PC-9 (cell line): Measurements from ENCODE around the gene AHI1. TPM values are rescaled to one million over a fixed set of nuclear protein-coding genes. Genes with fewer than 3 reads are reported as not detected.
"Not testable (repeated sequence)": the region's sequence is repeated elsewhere in the genome, so short reads cannot be mapped to it uniquely, and the experiment has no call there.

ENCODE experiments used
- BruUV-seq: library from RNA; stranded (reverse); fragments of 400-500 nt; replicated peaks from 2 replicates; lab custom pipeline; 2021; lab: Mats Ljungman, UMichigan
- CTCF ChIA-PET: fragments of 300-600 bp; sonication (Branson Sonifier 250); formaldehyde crosslinking; loops from one replicate; lab custom pipeline; 2022; ENCODE audit warnings: antibody characterized with exemption; lab: Charles Lee
- POLR2A ChIA-PET: fragments of 300-600 bp; sonication (Branson Sonifier 250); formaldehyde crosslinking; loops from one replicate; lab custom pipeline; 2022; ENCODE audit warnings: antibody characterized with exemption; ENCODE audit not compliant: unreplicated experiment; lab: Charles Lee
- DNase-seq, 2 experiments: peaks; one replicate each; pipeline versions ENCODE4 v3.0.0 to v3.0.0-alpha.2; 2015 to 2022; ENCODE audit warnings: mixed read lengths in 1 of 2
- H2AFZ ChIP-seq: fragments of 200-600 bp; sonication (generic); 2 replicates; pipeline ENCODE4 v1.8.1; 2017; ENCODE audit warnings: antibody characterized with exemption
- H3F3A ChIP-seq: fragments of 200-600 bp; sonication (generic); 2 replicates; pipeline ENCODE4 v1.8.1; 2017; ENCODE audit warnings: antibody characterized with exemption, mild to moderate bottlenecking, low read depth; ENCODE audit not compliant: insufficient read depth
- H3K27ac ChIP-seq: fragments of 200-600 bp; sonication (generic); 2 replicates; pipeline ENCODE4 v1.6.1; 2016; ENCODE audit warnings: mixed run types
- H3K27me3 ChIP-seq: fragments of 200-600 bp; sonication (generic); 2 replicates; pipeline ENCODE4 v1.6.1; 2016; ENCODE audit warnings: low read depth, mixed run types; ENCODE audit not compliant: insufficient read depth
- H3K36me3 ChIP-seq: fragments of 200-600 bp; sonication (generic); 2 replicates; pipeline ENCODE4 v1.6.1; 2016; ENCODE audit warnings: low read depth, mixed run types
- H3K4me1 ChIP-seq: fragments of 200-600 bp; sonication (generic); replicated peaks from 2 replicates; pipeline ENCODE4 v1.6.1; 2016; ENCODE audit warnings: mixed run types; ENCODE audit not compliant: insufficient read depth
- H3K4me2 ChIP-seq: fragments of 200-600 bp; sonication (generic); 2 replicates; pipeline ENCODE4 v1.6.1; 2017; ENCODE audit warnings: mixed run types
- H3K4me3 ChIP-seq: fragments of 200-600 bp; sonication (generic); 2 replicates; pipeline ENCODE4 v1.6.1; 2016; ENCODE audit warnings: mixed run types
- H3K79me2 ChIP-seq: fragments of 200-600 bp; sonication (generic); 2 replicates; pipeline ENCODE4 v1.6.1; 2017; ENCODE audit warnings: low read depth, mixed run types
- H3K9me2 ChIP-seq: fragments of 200-600 bp; sonication (generic); 2 replicates; pipeline ENCODE4 v1.8.1; 2017; ENCODE audit warnings: mild to moderate bottlenecking; ENCODE audit not compliant: insufficient read depth
- H3K9me3 ChIP-seq: fragments of 200-600 bp; sonication (generic); 2 replicates; pipeline ENCODE4 v1.8.1; 2016; ENCODE audit warnings: low read depth; ENCODE audit not compliant: insufficient read depth
- H4K20me1 ChIP-seq: fragments of 200-600 bp; sonication (generic); 2 replicates; pipeline ENCODE4 v1.8.1; 2017; ENCODE audit not compliant: insufficient read depth
- EZH2 ChIP-seq: fragments of 200-600 bp; sonication (generic); IDR thresholded peaks from 2 replicates; pipeline ENCODE4 v1.8.0; 2017; ENCODE audit warnings: antibody characterized with exemption, low read depth
- intact Hi-C: fragments of 100-400 bp; cut with micrococcal nuclease; formaldehyde crosslinking; loops from one replicate; pipeline ENCODE4 v1.10.0; 2022; ENCODE audit not compliant: unreplicated experiment
- total RNA-seq: library from RNA; stranded (reverse); gene quantifications from 2 replicates; pipeline ENCODE4 v1.2.3, GENCODE V29; 2021
- TF ChIP-seq, protein P1 (sequence below): fragments of 200-600 bp; sonication (generic); conservative IDR thresholded peaks from 2 replicates; pipeline ENCODE4 v1.6.1; 2017; ENCODE audit warnings: mixed run types, antibody characterized with exemption, mild to moderate bottlenecking, moderate library complexity

Gene AHI1
- total RNA-seq, 1 experiment from 2014 or later: 19.9 TPM

DNA sequence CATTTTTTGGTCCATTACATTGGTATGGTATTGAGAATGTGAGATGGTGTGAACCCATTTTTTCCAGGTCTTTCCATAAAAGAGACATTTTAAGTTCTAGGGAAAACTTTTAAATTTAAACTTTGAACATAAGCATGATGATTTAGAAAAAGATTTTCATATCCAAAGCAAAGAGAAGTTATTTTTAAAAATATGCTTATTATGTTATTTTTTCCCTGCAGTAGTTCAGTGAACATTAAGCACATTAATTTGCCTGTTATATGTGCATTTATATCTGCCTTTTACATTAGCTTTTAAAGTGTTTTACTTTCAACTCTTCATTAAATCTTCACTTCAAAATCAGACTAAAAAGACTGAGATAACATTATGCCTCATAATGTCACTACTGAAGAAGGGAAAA is 116.7 kb downstream of the AHI1 start:
- Histone ChIP-seq H3K4me2 (no peak overlapping the region), H3K9me2 (no peaks in the 10 kb centered on the region), H3K4me3 (no peak overlapping the region), H3K9me3 (no peaks in the 10 kb centered on the region), H2AFZ (no peak overlapping the region), H3K27ac (no peak overlapping the region), H4K20me1 (no peaks in the 10 kb centered on the region), H3K27me3 (no peaks in the 10 kb centered on the region), H3F3A (no peaks in the 10 kb centered on the region), H3K79me2 (no peaks in the 10 kb centered on the region), H3K4me1 (no peaks in the 10 kb centered on the region), H3K36me3 (no peaks in the 10 kb centered on the region)
- no peak for TF ChIP-seq EZH2
- TF ChIP-seq, protein P1, sequence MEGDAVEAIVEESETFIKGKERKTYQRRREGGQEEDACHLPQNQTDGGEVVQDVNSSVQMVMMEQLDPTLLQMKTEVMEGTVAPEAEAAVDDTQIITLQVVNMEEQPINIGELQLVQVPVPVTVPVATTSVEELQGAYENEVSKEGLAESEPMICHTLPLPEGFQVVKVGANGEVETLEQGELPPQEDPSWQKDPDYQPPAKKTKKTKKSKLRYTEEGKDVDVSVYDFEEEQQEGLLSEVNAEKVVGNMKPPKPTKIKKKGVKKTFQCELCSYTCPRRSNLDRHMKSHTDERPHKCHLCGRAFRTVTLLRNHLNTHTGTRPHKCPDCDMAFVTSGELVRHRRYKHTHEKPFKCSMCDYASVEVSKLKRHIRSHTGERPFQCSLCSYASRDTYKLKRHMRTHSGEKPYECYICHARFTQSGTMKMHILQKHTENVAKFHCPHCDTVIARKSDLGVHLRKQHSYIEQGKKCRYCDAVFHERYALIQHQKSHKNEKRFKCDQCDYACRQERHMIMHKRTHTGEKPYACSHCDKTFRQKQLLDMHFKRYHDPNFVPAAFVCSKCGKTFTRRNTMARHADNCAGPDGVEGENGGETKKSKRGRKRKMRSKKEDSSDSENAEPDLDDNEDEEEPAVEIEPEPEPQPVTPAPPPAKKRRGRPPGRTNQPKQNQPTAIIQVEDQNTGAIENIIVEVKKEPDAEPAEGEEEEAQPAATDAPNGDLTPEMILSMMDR: no peak
- intact Hi-C loops: no loop called here
- no peak for DNase-seq
- ChIA-PET POLR2A (interaction anchor here (0.6 kb wide), 1 partner anchor 808 kb away, joined by 5 read pairs; no protein-coding TSS in a partner anchor), CTCF (no interaction called here)
- no TSS peak for BruUV-seq

DNA sequence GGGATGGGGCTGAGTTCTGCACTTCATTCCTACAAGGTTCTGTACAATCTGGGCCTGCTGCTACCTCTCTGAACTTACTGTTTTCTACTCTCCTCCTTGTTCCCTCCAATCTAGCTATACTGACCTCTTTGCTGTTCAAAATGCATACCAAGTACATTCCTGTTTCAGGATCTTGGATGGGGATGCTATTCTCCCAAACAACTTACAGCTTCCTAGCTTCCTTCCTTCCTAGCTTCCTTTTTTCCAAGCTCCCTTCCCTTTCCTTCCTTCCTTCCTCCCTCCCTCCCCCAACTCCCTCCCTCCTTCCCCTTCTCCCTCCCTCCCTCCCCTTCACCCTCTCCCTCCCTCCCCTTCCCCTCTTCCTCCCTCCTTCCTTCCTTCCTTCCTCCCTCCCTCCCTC is 117.9 kb downstream of the AHI1 start:
- CTCF ChIA-PET: no interaction called here
- BruUV-seq: no TSS peak
- intact Hi-C loops: no loop called here

DNA sequence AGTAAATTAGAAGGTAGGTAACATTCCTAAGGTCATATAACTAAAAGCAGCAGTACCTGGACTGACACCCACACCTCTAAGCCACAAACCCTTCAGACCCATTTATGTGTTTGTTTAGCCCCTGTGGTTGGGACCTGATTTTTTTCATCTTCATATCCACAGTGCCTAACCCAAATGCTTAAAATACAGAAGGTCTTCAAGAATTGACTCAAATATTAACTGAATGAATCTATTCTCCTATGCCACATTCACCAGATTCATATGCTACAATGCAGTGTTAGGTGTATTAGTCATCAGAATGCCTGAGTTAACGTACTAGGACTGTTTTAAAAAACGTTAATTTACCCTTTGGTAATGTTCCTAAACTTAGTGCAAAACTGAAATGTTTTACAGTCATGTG is 124.8 kb downstream of the AHI1 start:
- no peak for TF ChIP-seq EZH2
- TF ChIP-seq, protein P1: no peak
- H3F3A ChIP-seq: no peaks in the 10 kb centered on the region
- ChIA-PET CTCF (no interaction called here), POLR2A (no interaction called here)
- H3K4me1 ChIP-seq: no peaks in the 10 kb centered on the region
- no TSS peak for BruUV-seq
- no peaks in the 10 kb centered on the region for H3K79me2 ChIP-seq
- no peak overlapping the region for H3K27ac ChIP-seq
- no peak overlapping the region for H3K4me3 ChIP-seq
- H3K9me3 ChIP-seq: peaks cover 16% of the 10 kb centered on the region
- no peak overlapping the region for H3K4me2 ChIP-seq
- no peaks in the 10 kb centered on the region for H3K36me3 ChIP-seq
- no peak overlapping the region for H2AFZ ChIP-seq
- no peak for DNase-seq
- intact Hi-C loops: no loop called here
- no peaks in the 10 kb centered on the region for H3K9me2 ChIP-seq
- no peaks in the 10 kb centered on the region for H4K20me1 ChIP-seq
- H3K27me3 ChIP-seq: no peaks in the 10 kb centered on the region

More for the DNA sequence above, 117.9 kb downstream of the AHI1 start:
- no peak overlapping the region for H3K27ac ChIP-seq
- H3F3A ChIP-seq: no peaks in the 10 kb centered on the region
- H3K4me1 ChIP-seq: no peaks in the 10 kb centered on the region
- no peak overlapping the region for H3K4me2 ChIP-seq
- H3K36me3 ChIP-seq: no peaks in the 10 kb centered on the region
- H4K20me1 ChIP-seq: no peaks in the 10 kb centered on the region
- TF ChIP-seq, protein P1: no peak
- TF ChIP-seq EZH2: no peak
- H3K27me3 ChIP-seq: no peaks in the 10 kb centered on the region
- no peak for DNase-seq
- H3K79me2 ChIP-seq: no peaks in the 10 kb centered on the region
- H3K9me2 ChIP-seq: no peaks in the 10 kb centered on the region
- no peaks in the 10 kb centered on the region for H3K9me3 ChIP-seq
- POLR2A ChIA-PET: no interaction called here
- H2AFZ ChIP-seq: no peak overlapping the region
- no peak overlapping the region for H3K4me3 ChIP-seq

DNA sequence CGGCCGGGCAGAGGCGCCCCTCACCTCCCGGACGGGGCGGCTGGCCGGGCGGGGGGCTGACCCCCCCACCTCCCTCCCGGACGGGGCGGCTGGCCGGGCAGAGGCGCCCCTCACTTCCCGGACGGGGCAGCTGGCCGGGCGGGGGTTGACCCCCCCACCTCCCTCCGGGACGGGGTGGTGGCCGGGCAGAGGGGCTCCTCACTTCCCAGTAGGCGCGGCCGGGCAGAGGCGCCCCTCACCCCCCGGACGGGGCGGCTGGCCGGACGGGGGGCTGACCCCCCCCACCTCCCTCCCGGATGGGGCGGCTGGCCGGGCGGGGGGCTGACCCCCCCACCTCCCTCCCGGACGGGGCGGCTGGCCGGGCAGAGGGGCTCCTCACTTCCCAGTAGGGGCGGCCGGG is 133.9 kb downstream of the AHI1 start:
- peaks cover 36% of the 10 kb centered on the region; the same call in 1 of the 2 replicates for H3K9me3 ChIP-seq
- BruUV-seq, H4K20me1 ChIP-seq, H3K79me2 ChIP-seq, H3K9me2 ChIP-seq, CTCF ChIA-PET, H3F3A ChIP-seq, DNase-seq, H3K27me3 ChIP-seq, H3K4me3 ChIP-seq, intact Hi-C loops, H3K27ac ChIP-seq, H3K4me1 ChIP-seq, H2AFZ ChIP-seq, H3K4me2 ChIP-seq, POLR2A ChIA-PET, H3K36me3 ChIP-seq: not testable (repeated sequence)
